Activated CD4-positive, alpha-beta memory T cell treated with anti-CD3 and anti-CD28 coated beads, Interleukin-2, amount 10 ng/mL, durations not matched to agents 7 days and 5 days (primary cell): ENCODE results near the gene MYL4. TPM values are rescaled to one million over a fixed set of nuclear protein-coding genes. Genes with fewer than 3 reads are reported as not detected.
"Not testable (repeated sequence)": the region's sequence is repeated elsewhere in the genome, so short reads cannot be mapped to it uniquely, and the experiment has no call there.

Experiments used
- CTCF ChIA-PET: fragments of 350-600 bp; sonication (Branson Sonifier 250); formaldehyde crosslinking; loops from one replicate; lab custom pipeline; 2021; ENCODE audit warnings: antibody characterized with exemption, inconsistent platforms; lab: Charles Lee
- POLR2A ChIA-PET: fragments of 350-600 bp; sonication (Branson Sonifier 250); formaldehyde crosslinking; loops from one replicate; lab custom pipeline; 2021; ENCODE audit warnings: antibody characterized with exemption; lab: Charles Lee
- DNase-seq: peaks from one replicate; pipeline ENCODE4 v3.0.0-alpha.2; 2020
- H3K27ac Mint-ChIP-seq: one replicate; pipeline ENCODE4 v1.8.0; 2021; ENCODE audit warnings: mild to moderate bottlenecking, mixed read lengths
- H3K27me3 Mint-ChIP-seq: one replicate; pipeline ENCODE4 v1.8.0; 2021; ENCODE audit warnings: mixed read lengths
- H3K36me3 Mint-ChIP-seq: one replicate; pipeline ENCODE4 v1.8.0; 2021; ENCODE audit warnings: low read depth, mixed read lengths
- H3K4me1 Mint-ChIP-seq: one replicate; pipeline ENCODE4 v1.8.0; 2021; ENCODE audit warnings: mixed read lengths
- H3K4me3 Mint-ChIP-seq: one replicate; pipeline ENCODE4 v1.8.0; 2021; ENCODE audit warnings: mild to moderate bottlenecking, mixed read lengths
- H3K9me3 Mint-ChIP-seq: one replicate; pipeline ENCODE4 v1.8.0; 2021; ENCODE audit warnings: mixed read lengths
- total RNA-seq, 2 experiments: library from RNA; stranded (reverse); gene quantifications; one replicate each; pipeline ENCODE4 v1.2.3, GENCODE V29; 2021

The MYL4 gene
- not detected for total RNA-seq

DNA sequence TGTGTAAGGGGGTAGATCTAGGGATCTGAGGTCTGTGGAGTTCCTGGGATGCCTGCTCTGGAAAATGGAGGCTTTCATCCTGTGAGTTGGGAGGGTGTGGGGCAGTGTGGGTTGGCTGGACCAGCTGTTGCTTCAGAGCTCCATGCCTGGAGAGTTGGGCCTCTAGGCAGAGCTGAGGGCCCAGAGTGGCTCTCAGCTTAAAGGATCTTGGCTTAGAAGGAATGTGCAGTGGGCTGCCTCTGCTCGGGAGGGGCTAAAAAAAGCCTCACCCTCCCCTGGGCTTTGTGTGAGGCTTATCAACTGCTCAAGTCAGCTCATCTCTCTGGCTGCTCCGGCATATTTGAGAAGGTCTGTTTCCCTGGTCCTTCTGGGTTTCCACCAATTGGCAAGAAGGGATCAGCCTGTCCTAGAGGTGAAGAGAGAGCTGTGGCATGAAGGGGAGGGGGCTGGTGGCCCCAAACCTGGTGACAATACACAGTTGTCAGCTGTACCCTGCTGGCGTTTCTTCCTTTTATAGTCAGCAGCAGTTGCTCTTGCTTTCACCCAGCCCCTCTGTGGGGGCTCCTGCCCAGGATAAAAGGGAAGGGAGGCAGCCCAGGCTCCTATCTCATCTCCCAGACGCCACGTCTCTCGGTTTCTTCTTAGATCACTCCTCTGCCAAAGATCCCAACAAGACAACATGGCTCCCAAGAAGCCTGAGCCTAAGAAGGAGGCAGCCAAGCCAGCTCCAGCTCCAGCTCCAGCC lies at the start of gene MYL4:
TSS of gene MYL4 (plus strand) at position 605 of the 745 bp plus-strand sequence. CDS start at position 680, 75 bp downstream.
- Mint-ChIP-seq H3K27ac (no peak within 1 kb of the TSS), H3K4me1 (peaks cover 39% of the 10 kb centered on the region)
- POLR2A ChIA-PET: interaction anchor here (0.8 to 8.1 kb wide), 3 partner anchors 11 to 18 kb away, joined by 3 to 138 read pairs (median 3); partner anchors contain the start of gene CDC27

DNA sequence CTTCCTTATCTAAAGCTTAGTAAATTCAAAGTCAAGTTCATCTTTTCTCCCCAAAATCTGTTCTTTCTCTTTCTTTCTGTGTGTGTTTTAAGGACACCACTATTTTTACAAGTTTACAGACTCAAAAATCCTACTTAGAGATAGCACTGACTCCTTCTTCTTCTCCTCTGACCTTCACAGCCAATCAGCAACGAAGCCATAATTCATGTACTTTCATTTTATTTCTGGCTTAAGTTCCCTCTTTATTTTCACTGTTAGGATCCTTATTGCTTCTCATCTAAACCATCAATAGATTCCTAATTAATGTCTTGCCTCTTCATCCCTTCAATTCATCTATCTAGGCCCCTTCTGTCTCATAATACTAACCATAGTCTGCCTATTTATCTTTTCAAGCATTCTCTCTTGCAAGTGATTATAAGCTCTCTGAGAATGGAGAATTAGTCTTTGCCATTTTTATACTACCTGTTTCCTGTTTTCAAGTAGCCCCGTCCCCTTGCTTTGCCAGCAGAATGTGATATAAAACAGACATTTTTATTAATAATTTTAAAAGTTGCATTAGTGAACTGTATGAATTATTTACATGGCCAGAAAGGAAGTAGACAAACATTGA lies 47.0 kb upstream of the MYL4 start:
- ChIA-PET CTCF (no interaction called here), POLR2A (interaction anchor here (2.8 to 3.1 kb wide), 2 partner anchors 27 to 44 kb away, joined by 9 read pairs; partner anchors contain the start of gene CDC27)
- Mint-ChIP-seq H3K9me3 (no peaks in the 10 kb centered on the region), H3K27me3 (no peaks in the 10 kb centered on the region), H3K27ac (no peak overlapping the region), H3K4me1 (peaks cover 26% of the 10 kb centered on the region), H3K36me3 (peaks cover 56% of the 10 kb centered on the region), H3K4me3 (peak overlapping the region; percentile 33)
- no peak for DNase-seq

More for the DNA sequence above, at the start of gene MYL4:
- Mint-ChIP-seq H3K4me3 (no peak within 1 kb of the TSS), H3K9me3 (no peaks in the 10 kb centered on the region), H3K36me3 (no peaks in the 10 kb centered on the region), H3K27me3 (peaks cover 8% of the 10 kb centered on the region)
- no peak for DNase-seq
- CTCF ChIA-PET: interaction anchor here (1.2 kb wide), 1 partner anchor 107 kb away, joined by 3 read pairs; no protein-coding TSS in a partner anchor

DNA sequence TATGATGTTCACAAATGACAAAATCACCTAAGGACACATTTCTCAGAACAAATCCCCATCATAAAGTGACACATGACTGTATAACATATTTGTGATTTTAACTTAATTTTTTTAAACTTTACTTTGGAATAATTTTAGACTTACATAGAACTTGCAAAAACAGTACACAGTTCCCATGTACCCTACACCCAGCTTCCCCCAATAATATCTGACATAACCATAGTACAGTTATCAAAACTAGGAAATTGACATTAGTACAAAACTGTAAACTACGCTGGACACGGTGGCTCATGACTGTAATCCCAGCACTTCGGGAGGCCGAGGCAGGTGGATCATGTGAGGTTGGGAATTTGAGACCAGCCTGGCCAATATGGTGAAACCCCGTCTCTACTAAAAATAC lies 44.9 kb upstream of the MYL4 start:
- no peak overlapping the region for H3K27ac Mint-ChIP-seq
- ChIA-PET CTCF (no interaction called here), POLR2A (interaction anchor here (2.8 kb wide), 1 partner anchor 25 kb away, joined by 9 read pairs; the partner anchor contains the start of gene CDC27)
- DNase-seq: no peak
- no peaks in the 10 kb centered on the region for H3K27me3 Mint-ChIP-seq
- H3K9me3 Mint-ChIP-seq: no peaks in the 10 kb centered on the region
- peaks cover 30% of the 10 kb centered on the region for H3K4me1 Mint-ChIP-seq
- peaks cover 63% of the 10 kb centered on the region for H3K36me3 Mint-ChIP-seq
- H3K4me3 Mint-ChIP-seq: no peak overlapping the region

DNA sequence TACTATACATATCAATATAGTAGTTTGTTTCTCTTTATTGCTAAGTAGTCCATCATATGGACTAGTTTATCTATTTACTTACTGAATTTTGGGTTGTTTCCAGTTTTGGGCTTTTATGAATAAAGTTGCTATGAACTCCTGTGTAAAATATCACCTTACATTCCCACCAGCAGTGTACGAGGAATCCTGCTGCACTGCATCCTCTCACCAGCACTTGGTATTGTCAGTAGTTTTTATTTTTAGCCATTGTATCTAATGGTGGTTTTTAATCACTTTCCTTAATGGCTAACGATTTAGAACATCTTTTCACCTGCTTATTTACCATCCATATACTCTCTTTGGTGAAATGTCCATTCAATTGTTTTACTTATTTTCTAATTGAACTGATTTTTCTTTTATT lies 44.0 kb upstream of the MYL4 start:
- peaks cover 31% of the 10 kb centered on the region for H3K4me1 Mint-ChIP-seq
- H3K27ac Mint-ChIP-seq: no peak overlapping the region
- POLR2A ChIA-PET: no interaction called here
- H3K27me3 Mint-ChIP-seq: no peaks in the 10 kb centered on the region
- H3K36me3 Mint-ChIP-seq: peaks cover 65% of the 10 kb centered on the region
- H3K4me3 Mint-ChIP-seq: no peak overlapping the region
- H3K9me3 Mint-ChIP-seq: no peaks in the 10 kb centered on the region
- CTCF ChIA-PET: no interaction called here
- no peak for DNase-seq

DNA sequence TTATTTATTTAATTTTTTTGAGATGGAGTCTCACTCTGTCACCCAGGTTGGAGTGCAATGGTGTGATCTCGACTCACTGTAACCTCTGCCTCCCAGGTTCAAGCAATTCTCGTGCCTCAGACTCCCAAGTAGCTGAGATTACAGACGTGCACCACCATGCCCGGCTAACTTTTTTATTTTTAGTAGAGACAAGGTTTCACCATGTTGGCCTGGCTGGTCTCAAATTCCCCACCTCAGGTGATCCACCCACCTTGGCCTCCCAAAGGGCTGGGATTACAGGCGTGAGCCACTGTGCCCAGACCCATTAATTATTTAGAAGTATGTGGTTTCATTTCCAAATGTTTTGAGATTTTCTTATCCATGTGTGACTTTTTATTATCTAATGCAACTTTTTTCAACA lies 42.3 kb upstream of the MYL4 start:
- Mint-ChIP-seq H3K4me1 (peaks cover 37% of the 10 kb centered on the region), H3K36me3 (peaks cover 72% of the 10 kb centered on the region)
- H3K27me3 Mint-ChIP-seq, H3K4me3 Mint-ChIP-seq, H3K27ac Mint-ChIP-seq, CTCF ChIA-PET, DNase-seq, H3K9me3 Mint-ChIP-seq: not testable (repeated sequence)
- POLR2A ChIA-PET: interaction anchor here (0.9 kb wide), 1 partner anchor 22 kb away, joined by 3 read pairs; the partner anchor contains the start of gene CDC27

DNA sequence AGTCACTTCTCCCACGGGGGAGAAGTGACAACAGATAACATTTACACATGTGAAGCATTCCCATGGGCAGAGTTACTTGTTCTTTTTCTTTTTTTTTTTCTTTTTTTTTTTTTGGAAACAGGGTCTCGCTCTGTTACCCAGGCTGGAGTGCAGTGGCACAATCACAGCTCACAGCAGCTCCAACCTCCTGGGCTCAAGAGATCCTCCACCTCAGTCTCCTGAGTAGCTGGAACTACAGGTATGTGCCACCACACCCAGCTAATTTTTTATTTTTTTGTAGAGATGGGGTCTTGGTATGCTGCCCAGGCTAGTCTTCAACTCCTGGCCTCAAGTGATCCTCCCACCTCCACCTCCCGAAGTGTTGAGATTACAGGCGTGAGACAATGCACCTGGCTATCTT lies 40.3 kb upstream of the MYL4 start:
- H3K27ac Mint-ChIP-seq, H3K9me3 Mint-ChIP-seq, CTCF ChIA-PET, H3K4me3 Mint-ChIP-seq, H3K27me3 Mint-ChIP-seq, DNase-seq: not testable (repeated sequence)
- Mint-ChIP-seq H3K36me3 (peaks cover 70% of the 10 kb centered on the region), H3K4me1 (peaks cover 29% of the 10 kb centered on the region)
- POLR2A ChIA-PET: interaction anchor here (1.5 kb wide), 1 partner anchor 20 kb away, joined by 5 read pairs; the partner anchor contains the start of gene CDC27

DNA sequence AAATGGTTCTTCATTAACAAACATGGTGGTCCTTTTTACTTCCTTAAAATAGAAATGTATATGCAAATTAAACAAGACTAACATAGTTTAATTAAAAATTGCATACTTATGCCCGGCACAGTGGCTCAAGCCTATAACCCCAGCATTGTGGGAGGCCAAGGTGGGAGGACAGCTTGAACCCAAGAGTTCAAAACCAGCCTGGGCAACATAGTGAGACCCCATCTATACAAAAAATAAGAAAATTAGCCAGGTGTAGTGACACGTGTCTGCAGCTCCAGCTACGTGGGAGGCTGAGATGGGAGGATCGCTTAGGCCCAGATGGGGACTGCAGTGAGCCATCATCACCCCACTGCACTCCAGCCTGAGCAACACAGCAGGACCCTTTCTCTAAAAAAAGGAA lies 38.4 kb upstream of the MYL4 start:
- no peaks in the 10 kb centered on the region for H3K27me3 Mint-ChIP-seq
- H3K36me3 Mint-ChIP-seq: peaks cover 70% of the 10 kb centered on the region
- CTCF ChIA-PET: no interaction called here
- POLR2A ChIA-PET: no interaction called here
- H3K27ac Mint-ChIP-seq: no peak overlapping the region
- H3K4me3 Mint-ChIP-seq: no peak overlapping the region
- DNase-seq: no peak
- peaks cover 28% of the 10 kb centered on the region for H3K4me1 Mint-ChIP-seq
- H3K9me3 Mint-ChIP-seq: no peaks in the 10 kb centered on the region

DNA sequence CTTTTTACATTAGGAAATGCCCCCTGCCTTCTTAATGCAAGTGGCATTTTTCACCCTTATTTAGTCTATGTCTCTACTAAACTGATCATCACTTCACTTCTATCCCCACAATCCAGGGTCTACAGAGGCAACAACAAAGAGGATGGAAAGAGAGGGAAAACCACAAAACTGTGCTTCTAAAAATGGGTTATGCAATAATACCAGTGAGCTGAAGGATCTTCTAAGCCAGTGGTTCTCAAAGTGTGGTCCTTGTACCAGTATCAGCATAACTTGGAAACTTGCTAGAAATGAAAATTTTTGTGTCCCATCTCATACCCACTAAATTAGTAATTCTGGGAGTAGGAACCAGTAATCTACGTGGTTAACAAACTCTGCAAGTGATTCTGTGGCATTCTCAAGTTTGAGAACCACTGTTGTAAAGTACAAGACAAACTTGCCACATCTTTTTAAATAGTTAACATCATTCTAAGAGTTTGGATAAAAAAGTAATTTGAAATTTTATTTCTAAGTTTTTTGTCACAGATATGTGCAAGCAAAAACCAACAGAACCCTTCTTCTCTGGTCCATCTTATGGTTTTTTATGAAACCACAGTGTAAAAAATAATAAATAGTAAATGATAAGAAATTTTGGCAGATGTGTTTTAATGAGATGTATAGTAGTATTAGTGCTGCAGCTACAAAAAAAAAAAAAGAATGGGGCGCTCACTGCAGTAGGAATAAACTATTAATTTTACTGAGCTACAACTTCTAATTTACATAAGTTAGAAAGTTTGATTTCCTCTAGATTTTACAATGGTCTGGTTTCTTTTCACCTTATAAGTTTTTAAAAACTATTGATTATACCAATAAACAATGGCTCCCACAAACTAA lies 36.2 kb upstream of the MYL4 start:
- CTCF ChIA-PET: no interaction called here
- no peaks in the 10 kb centered on the region for H3K9me3 Mint-ChIP-seq
- H3K36me3 Mint-ChIP-seq: peaks cover 67% of the 10 kb centered on the region
- H3K4me3 Mint-ChIP-seq: no peak overlapping the region
- H3K27me3 Mint-ChIP-seq: no peaks in the 10 kb centered on the region
- H3K4me1 Mint-ChIP-seq: peaks cover 35% of the 10 kb centered on the region
- no peak overlapping the region for H3K27ac Mint-ChIP-seq
- POLR2A ChIA-PET: interaction anchor here (1.4 kb wide), 1 partner anchor 32 kb away, joined by 3 read pairs; no protein-coding TSS in a partner anchor
- no peak for DNase-seq

DNA sequence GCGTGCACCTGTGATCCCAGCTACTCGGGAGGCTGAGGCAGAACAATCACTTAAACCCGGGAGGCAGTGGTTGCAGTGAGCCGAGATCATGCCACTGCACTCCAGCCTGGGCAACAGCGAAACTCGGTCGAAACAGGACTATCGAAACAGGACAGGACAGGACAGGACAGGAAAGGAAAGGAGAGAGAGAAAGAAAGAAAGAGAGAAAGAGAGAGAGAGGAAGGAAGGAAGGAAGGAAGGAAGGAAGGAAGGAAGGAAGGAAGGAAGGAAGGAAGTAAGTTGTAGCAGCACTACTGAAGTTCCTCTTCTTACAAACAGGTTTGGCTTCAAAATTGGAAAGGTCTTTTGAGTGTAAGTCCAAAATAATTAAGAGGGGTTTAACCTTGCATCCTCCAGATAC lies 34.3 kb upstream of the MYL4 start:
- H3K27me3 Mint-ChIP-seq, CTCF ChIA-PET, H3K9me3 Mint-ChIP-seq, H3K4me3 Mint-ChIP-seq, H3K27ac Mint-ChIP-seq, POLR2A ChIA-PET, DNase-seq: not testable (repeated sequence)
- Mint-ChIP-seq H3K4me1 (peaks cover 37% of the 10 kb centered on the region), H3K36me3 (peaks cover 61% of the 10 kb centered on the region)

DNA sequence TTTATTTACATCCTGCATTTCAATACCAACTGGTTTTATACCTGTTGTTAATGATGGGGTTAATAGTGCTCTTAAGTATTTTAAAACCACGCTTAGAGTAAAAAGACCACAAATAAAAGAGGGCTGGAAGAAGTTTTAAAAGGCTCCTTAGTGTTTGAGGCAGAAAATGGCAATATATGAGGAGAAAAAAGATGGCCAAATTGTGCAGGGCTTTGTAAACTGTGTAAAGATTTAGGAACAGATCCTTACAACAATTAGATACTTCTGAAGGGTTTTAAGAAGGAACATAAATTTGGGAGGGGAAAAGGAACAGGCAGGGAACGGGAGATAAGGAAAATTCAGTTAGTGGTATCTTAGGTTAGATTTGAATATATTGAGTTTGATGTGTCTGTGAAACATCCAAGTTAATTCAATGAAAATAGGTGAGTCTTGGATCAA lies 32.7 kb upstream of the MYL4 start:
- ChIA-PET POLR2A (no interaction called here), CTCF (no interaction called here)
- Mint-ChIP-seq H3K36me3 (peaks cover 54% of the 10 kb centered on the region), H3K4me1 (peaks cover 38% of the 10 kb centered on the region), H3K4me3 (no peak overlapping the region), H3K9me3 (no peaks in the 10 kb centered on the region), H3K27ac (no peak overlapping the region), H3K27me3 (no peaks in the 10 kb centered on the region)
- DNase-seq: no peak

DNA sequence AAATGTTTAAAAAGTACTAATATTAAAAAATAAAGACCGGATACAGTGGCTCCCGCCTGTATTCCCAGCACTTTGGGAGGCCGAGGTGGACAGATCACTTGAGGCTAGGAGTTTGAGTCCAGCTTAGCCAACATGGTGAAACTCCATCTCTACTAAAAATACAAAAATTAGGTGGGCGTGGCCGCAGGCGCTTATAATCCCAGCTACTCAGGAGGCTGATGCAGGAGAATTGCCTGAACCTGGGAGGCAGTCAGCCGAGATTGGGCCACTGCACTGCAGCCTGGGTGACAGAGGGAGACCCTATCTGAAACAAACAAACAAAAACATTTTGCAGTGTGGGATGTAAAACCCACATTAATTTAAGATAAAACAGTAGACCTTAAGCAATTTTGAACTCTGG lies 31.9 kb upstream of the MYL4 start:
- Mint-ChIP-seq H3K9me3 (no peaks in the 10 kb centered on the region), H3K4me3 (no peak overlapping the region), H3K27me3 (no peaks in the 10 kb centered on the region), H3K4me1 (peaks cover 43% of the 10 kb centered on the region), H3K36me3 (peaks cover 54% of the 10 kb centered on the region), H3K27ac (no peak overlapping the region)
- no peak for DNase-seq
- CTCF ChIA-PET: no interaction called here
- POLR2A ChIA-PET: no interaction called here

DNA sequence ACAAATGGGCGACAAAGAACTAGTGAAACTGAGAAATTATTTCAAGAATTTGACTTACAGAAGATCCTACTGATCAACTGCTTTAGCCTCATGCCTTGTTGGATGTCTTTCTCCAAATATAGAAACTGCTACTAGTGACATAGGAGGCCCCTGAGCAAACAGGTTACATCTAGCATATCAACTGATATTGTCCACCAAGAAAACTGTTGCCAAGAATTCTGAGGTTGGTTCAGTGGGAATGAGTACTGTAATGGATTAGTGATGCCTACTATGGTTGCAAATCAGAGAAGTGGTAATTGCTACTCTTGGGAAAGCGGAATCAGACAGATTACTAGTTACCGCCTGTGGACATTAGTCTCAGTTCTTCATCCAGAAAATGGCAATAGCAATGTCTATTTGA lies 30.0 kb upstream of the MYL4 start:
- H3K4me3 Mint-ChIP-seq: no peak overlapping the region
- no peak for DNase-seq
- no peaks in the 10 kb centered on the region for H3K27me3 Mint-ChIP-seq
- POLR2A ChIA-PET: interaction anchor here (2.2 kb wide), 1 partner anchor 11 kb away, joined by 13 read pairs; the partner anchor contains the start of gene CDC27
- CTCF ChIA-PET: no interaction called here
- H3K36me3 Mint-ChIP-seq: peaks cover 47% of the 10 kb centered on the region
- no peak overlapping the region for H3K27ac Mint-ChIP-seq
- peaks cover 47% of the 10 kb centered on the region for H3K4me1 Mint-ChIP-seq
- no peaks in the 10 kb centered on the region for H3K9me3 Mint-ChIP-seq
